HG03095 (cell line): Measurements from ENCODE around the gene LSM5.

ENCODE experiments used
- ATAC-seq: cut with Tn5 transposase; IDR thresholded peaks from one replicate; pipeline ENCODE4 v1.9.1; 2021; ENCODE audit warnings: moderate library complexity; ENCODE audit not compliant: unreplicated experiment

The LSM5 gene

GRCh38 chr7:32462977-32463376 is 27.2 kb downstream of the LSM5 start:
- ATAC-seq, result no peak

DNA sequence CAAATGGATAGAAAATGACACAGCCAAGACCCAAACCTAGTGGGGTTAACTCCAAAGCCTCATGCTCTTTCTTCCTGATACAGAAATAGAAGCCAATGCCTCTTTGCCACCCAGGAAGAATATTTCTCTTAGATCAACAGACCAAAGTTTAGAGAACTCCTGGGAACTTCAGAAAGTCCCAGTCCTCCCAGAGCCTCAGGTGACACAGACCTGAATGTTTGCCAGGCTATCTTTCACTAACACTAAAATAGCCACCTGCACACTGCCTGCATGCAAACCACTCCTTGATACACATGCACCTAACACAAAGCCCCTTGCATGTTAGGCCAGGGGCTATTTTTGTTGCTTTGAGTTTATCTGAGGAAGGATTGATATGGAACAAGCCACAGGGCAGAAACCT is 27.7 kb downstream of the LSM5 start:
- ATAC-seq, result no peak

DNA sequence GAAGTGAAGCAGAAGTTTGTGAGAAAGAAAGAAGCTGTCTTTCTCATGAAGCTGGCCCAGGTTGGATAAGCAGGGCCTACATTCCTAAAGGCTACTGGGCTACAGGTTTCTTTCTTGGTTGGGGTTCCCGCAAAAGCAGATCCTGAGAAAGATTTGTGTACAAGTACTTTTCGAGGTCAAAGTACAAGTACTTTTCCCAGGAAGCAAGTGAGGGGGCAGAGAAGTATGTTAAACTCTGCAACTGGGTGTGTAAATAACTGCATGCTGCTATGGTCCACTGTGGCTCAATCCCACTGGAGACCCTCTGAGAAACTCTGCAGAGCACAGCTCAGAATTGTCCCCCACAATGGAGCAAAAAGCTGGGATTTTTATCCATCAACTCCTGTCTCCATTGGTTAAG is 28.7 kb downstream of the LSM5 start:
- no peak for ATAC-seq

GRCh38 chr7:32459788-32460187 is 30.4 kb downstream of the LSM5 start:
- no peak for ATAC-seq

GRCh38 chr7:32458025-32458424 is 32.2 kb downstream of the LSM5 start:
- ATAC-seq, result no peak

DNA sequence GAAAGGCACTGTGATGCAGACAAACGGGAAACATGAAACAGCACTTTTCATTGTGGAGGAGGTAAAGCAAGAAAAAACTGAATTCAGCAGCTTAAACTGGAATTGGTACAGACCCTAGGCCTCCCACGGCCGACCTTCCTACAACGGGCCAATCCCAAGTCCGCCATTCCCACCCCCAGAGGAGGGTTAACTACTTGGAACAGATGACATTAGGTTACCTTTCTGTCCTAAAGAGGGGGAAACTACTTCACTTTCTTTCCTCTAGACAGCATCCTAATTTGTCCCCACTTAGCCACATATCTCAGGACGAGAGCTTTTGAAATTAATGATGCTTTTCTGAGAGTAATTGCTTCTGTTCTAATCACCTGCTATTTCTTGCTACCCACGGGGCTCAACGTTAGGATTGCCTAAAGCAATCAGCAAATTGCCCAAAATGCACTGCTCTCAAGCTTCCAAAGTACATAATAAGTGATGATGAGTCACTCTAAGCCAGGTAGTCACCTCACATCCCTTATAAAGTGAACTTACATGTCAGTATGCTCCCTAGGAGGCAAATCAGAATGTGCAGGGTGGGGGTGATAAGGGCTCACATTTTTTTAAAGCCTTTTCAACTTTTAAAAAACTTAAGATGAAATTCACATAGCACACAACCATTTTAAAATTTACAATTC is 36.7 kb downstream of the LSM5 start:
- no peak for ATAC-seq

DNA sequence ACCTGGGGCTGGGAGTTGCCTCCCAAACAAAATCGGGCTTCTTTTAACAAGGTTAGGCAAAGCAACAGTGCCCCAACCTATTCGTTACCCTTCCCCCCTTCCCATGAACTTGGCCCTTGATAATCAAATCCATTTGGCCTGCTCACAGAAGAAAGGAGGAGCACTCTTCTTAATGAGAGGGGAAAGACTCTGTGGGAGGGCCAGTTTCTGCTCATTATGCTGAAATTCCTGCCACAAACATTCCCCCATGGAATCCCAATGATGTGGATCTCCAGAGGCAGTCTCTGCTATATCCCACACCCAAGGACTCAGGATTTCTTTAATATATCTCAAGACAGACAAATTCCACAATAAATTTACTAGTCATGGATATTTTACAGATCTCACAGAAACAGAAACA is 43.0 kb downstream of the LSM5 start:
- no peak for ATAC-seq

- no peak for ATAC-seq
These were observed 53.8 kb downstream of the LSM5 start for GRCh38 chr7:32436146-32436928.
